Hematopoietic multipotent progenitor cell treated with erythropoietin and hydrocortisone succinate and interleukin-3 and kit ligand, for 6 days (in vitro differentiated cells): Measurements from ENCODE around the gene HOXC5.
A peak's percentile ranks its signal among the peaks of the same experiment; 100 is the strongest.

Experiments used
- DNase-seq: peaks from one replicate; pipeline ENCODE4 v3.0.0-alpha.2; 2015

HOXC5 gene

DNA sequence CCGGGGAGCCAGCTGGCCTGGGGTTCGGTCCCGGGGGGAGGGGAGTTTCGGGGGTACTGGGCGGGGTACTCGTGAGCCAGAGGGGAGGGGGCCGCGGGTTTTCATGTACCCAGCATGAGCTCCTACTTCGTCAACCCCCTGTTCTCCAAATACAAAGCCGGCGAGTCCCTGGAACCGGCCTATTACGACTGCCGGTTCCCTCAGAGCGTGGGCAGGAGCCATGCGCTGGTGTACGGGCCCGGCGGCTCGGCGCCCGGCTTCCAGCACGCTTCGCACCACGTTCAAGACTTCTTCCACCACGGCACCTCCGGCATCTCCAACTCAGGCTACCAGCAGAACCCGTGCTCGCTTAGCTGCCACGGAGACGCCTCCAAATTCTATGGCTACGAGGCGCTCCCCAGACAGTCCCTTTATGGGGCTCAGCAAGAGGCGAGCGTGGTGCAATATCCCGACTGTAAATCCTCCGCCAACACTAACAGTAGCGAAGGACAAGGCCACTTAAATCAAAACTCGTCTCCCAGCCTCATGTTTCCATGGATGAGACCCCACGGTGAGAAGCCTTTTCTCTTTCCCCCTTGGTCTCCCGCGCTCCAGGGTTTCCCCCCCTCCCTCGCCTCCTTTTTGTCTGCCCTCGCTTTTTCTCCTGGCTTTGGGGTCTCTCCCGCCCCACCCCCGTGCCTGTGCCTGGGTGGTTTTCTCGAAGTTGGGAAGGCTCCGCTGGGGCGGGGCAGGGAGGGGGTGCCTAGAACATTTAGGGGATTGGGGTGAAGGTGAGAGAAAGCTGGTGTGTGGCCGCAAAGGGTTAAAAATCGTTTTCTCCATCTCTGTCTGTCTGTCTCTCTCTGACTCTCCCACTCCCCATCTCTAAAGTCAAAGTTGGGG is 23.4 kb upstream of the HOXC5 start:
- DNase-seq, result no peak

DNA sequence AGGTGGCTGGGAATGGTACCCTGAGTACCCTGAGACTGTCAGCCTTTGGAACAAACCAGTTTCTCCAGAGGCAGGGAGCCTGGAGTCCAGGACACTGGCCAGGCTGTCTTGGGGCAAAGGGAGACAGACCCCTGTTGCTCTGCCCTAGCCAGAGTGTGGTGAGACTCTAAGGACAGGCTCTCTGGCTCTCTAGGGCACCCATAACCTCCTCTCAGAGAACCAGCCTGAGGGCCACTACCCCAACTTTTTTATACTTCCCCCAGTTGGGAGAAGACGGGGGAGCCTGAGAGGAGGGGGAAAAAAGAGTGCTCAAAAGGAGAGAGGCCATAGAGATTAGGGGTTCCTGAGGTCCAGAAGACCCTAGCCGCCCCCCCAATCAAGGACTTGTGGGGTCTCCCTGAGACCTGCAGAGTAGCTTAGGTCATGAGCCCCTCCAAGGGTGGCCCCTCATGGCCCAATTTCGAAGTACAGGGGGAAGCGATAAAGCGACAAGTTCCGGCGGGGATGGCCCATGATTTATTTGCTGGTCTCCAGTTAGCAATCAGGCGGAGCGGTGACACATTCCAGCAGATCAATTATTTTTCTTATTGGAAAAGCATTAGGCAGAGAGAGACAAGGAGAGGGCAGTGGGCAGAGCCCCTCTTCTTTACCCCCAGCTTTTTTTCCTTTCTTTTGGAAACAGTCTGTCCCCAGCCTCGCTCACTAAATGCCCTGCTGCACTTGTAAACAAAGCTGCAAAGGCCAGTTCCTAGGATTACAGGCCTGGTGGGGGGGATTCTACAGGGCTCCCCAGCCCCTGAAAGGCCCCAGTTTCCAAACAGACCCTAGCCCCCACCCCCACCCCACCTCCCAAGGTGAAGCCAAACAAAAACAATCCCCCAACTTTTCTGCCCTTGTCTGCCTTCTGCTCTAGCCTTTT is 22.5 kb upstream of the HOXC5 start:
- no peak for DNase-seq

- DNase-seq, result no peak
These were observed 21.7 kb upstream of the HOXC5 start for GRCh38 chr12:54010972-54011664.

GRCh38 chr12:54011665-54012532 is 21.0 kb upstream of the HOXC5 start:
- no peak for DNase-seq

DNA sequence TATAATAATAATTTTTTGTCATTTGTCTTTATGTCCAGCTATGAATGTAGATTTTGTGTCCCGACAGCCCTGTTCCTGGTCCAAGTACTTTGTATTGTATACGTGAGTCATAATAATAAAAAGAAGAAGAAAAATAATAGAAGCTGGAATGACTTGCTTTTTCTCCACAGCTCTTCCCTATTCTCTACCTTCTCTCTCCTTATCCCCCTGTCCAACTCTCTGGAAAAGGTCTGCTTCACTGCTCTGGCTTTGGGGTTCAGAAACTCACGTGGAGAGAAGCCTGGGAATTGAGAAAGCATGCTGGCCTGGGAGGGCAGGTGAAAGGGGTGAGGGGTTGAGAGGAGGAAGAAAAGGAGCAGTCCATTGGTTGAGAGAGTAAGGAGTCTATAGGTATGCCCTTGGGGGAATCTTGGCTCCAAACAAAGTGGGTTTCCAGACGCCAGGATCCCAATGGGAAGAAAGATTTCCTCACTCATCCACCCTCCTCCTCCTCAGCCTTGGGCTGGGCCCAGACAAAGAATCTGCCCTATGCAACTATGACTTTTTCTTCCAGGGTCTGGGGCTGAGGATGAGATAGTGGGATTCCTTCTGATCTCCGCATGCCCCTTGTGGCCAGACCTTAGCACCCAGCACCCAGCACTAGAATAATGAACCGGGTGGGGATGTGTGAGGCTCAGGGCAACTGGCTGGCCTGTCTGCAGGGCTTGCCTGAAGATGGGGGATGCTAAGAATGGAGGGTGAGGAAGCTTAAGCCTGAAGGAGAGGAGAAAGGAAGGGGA is 20.0 kb upstream of the HOXC5 start:
- no peak for DNase-seq

- no peak for DNase-seq
These were observed 18.4 kb upstream of the HOXC5 start for GRCh38 chr12:54014377-54015017.

GRCh38 chr12:54015018-54015931 is 17.6 kb upstream of the HOXC5 start:
- DNase-seq, result no peak

- no peak for DNase-seq
These were observed 16.8 kb upstream of the HOXC5 start for GRCh38 chr12:54016051-54016450.

GRCh38 chr12:54016478-54016964 is 16.3 kb upstream of the HOXC5 start:
- no peak for DNase-seq

GRCh38 chr12:54017027-54017788 is 15.6 kb upstream of the HOXC5 start:
- no peak for DNase-seq

DNA sequence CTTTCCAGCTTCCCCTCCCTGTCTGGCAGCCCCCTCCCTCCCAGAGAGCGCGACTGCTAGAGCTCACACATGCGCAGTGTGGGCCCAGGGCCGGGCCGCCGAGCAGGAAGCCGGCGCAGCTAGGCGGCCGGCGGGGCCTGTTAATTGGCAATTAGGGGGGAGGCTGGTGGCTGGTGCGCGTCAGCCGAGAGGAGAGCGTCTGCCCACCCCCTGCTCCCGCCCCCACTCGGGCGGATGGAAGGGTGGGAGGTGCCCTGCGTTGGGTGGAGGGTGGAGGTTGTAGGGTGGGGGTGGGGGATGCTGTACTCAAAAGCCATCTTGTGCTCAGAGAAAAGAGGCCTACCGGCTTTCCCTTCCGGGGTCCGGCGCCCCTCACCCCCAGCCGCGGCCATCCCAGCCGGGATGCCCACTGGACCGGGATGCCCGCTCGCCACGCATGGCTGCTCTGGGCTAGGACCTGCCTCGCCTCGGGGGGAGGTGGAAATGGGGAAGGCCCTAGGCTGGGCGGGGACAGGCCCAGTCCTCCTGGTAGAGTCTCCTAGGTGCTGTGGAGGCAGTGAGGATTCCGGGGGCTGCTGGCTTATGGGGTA is 14.9 kb upstream of the HOXC5 start:
- DNase-seq, result peak; percentile 60

DNA sequence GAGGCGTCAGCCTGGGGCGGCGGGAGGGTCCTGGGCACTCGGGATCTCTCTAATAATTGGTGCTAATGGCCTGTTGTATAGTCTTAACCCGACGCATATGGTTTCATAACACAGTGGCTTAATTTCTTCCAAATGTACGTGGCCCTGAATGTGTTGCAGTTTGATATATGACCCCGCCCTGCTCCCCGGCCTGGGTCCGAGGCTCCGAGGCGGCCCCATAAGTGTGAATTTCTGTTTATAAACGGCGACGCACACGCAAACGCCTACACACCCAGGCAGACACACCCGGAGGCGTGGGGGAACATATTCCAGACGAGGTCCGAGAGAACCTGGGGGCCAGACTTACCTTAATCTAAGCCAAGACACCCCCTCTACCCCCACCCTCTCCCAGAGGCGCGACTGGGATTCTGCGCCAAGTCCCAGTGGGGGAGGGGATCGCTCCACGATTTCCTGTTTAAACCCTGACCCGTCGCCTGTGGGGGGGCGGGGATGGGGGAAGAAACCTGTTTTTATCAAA is 14.3 kb upstream of the HOXC5 start:
- no peak for DNase-seq

DNA sequence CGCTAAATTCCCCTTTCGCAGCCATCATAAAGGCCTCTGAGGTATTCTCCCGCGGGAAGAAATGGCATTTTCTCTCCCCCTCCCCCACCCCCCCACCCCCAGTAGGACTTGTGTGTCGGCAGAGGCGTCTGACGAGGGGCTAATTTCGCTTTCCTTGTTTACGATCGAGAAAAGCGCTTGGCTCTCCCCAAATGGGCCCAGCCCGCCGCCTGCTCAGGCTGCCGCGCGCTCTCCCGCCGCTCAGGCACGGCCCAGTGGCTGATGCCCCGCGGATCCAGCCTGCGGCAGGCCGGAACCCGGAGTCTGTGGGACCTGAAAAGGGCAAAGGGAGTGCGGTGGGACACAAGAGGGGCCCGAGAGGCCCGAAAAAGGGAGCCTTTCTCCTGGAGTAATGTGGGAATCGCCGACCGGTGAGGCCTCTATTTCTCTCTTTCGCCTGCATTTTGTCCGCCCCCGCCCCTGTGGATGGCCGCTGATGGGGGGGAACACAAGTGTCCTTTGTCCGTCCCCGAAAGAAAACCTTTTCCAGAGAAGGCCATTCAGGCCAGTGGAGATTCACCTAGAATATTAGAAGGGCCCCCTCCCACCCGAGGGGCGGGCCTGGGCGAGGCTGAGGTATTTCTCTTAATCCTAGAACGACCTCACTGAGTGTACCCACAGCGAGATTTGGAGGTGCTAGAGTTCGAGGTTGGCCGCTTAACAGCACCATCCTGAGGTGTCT is 13.6 kb upstream of the HOXC5 start:
- no peak for DNase-seq

DNA sequence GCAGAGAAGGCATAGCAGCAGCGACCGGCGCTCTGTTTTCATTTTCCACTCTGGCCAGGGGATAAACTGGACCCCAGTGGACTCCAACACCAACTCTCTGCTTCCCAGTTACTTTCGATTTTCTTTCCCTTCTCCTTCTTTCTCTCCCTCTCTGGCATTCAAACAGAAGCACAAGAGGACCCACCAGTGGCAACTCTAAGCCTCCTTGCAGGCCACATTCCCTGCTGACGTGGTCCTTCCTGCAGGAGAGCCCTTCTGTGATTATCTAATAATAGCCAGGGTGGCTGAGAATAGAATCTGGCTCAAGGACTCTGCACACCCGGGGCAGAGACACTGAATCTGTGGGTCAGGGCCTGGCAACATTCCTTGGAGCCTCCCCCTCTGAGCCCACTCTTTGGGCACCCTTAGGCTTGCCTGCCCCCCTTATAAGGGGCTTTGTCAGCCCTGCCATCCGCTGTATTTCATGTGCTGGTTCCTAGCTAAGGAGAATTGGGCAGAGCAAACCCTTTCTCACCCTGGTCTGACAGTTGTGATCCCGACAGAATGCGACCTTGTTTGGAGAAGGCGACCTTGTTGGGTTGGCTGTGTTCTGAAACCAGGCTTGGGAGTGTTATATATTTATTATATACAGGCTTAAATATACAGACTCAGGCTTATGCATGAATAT is 12.8 kb upstream of the HOXC5 start:
- no peak for DNase-seq

DNA sequence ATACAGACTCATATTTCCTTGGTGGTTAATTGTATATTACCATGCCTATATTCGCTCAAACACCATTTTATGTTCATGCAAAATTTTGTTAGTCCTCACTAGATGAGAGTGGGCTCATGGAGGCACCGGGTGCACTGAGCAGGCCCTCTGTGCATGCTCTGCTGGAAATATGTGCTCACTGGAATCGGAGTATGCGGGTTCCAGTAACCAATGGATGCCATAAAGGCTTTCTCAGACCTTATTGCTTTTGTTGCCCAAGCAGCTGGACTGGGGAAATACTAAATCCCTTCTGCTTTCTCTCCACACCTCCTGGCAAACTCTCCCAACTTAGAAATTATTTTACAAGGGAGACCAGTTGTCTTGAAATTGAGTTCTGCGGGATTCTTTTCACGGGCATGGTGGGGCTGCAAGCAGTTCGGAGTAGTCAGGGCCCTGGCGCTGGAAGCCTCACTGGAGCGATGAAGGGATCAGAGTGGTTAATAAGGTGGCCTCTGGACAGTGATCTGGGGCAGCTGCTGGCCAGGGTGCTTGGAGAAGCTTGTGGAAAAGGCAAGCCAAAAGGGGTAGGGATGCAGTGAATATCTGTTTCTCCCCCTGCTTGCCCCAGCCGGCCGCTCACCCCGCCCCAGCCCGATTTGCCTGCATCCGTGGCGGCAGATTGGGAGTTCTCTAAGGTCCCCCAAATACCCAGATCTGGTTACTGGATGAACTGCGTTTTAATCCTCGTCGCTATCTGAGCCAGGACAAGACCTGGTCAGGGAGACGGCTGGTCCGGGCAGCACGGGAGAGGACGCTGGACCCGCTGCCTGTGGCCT is 12.1 kb upstream of the HOXC5 start:
- no peak for DNase-seq
